MM.1S (cell line): ENCODE results near the gene CDH4.

Source experiments
- EZH2 ChIP-seq: fragments of 300-600 bp; sonication (generic); optimal IDR thresholded peaks from 2 replicates; pipeline ENCODE3; 2017; ENCODE audit warnings: low read depth, mild to moderate bottlenecking, antibody characterized with exemption, low read length, mixed read lengths
- EZH2phosphoT487 ChIP-seq: fragments of 300-600 bp; sonication (generic); IDR thresholded peaks from 2 replicates; pipeline ENCODE4 v1.6.1; 2018; ENCODE audit warnings: antibody characterized with exemption, low read length
- TF ChIP-seq, protein P1 (sequence below): fragments of 300-600 bp; sonication (generic); IDR thresholded peaks from 2 replicates; pipeline ENCODE4 v1.5.1; 2016; ENCODE audit warnings: antibody characterized with exemption, low read length, mixed read lengths

DNA sequence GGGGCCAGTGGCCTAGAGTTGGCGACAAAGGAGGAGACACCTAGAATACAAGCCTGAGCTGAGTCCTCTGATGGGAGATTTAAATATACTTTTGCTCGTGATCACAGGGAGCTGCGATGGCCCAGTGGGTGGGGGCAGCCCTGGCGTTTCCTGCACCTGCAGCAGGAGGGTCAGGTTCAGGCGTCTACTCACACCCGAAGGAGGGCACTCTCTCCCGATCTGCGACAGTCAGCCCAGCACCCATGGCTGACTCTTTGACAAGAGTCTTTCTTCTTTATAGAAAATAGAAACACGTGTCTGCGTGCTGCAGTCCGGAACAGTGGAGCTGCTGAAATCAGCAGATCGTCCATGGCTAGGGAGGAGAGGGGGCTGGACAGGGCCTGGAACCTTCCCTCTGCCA lies 338.2 kb downstream of the CDH4 start:
- TF ChIP-seq, protein P1, sequence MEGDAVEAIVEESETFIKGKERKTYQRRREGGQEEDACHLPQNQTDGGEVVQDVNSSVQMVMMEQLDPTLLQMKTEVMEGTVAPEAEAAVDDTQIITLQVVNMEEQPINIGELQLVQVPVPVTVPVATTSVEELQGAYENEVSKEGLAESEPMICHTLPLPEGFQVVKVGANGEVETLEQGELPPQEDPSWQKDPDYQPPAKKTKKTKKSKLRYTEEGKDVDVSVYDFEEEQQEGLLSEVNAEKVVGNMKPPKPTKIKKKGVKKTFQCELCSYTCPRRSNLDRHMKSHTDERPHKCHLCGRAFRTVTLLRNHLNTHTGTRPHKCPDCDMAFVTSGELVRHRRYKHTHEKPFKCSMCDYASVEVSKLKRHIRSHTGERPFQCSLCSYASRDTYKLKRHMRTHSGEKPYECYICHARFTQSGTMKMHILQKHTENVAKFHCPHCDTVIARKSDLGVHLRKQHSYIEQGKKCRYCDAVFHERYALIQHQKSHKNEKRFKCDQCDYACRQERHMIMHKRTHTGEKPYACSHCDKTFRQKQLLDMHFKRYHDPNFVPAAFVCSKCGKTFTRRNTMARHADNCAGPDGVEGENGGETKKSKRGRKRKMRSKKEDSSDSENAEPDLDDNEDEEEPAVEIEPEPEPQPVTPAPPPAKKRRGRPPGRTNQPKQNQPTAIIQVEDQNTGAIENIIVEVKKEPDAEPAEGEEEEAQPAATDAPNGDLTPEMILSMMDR: no peak
- no peak for TF ChIP-seq EZH2phosphoT487
- TF ChIP-seq EZH2: no peak
